Ectodermal cell (in vitro differentiated cells): ENCODE data around the gene ABTB2.

Experiments
- H3K27ac ChIP-seq: 2 replicates; pipeline ENCODE4 v1.7.0; 2013; ENCODE audit warnings: mild to moderate bottlenecking, low read depth, low read length; ENCODE audit not compliant: insufficient read depth, poor library complexity, severe bottlenecking
- H3K27me3 ChIP-seq: 2 replicates; pipeline ENCODE4 v1.7.0; 2013; ENCODE audit warnings: mild to moderate bottlenecking, low read length; ENCODE audit not compliant: insufficient read depth, control insufficient read depth, poor library complexity, severe bottlenecking
- H3K36me3 ChIP-seq: one replicate; pipeline ENCODE4 v1.7.0; 2013; ENCODE audit warnings: low read length; ENCODE audit not compliant: control insufficient read depth, insufficient read depth
- H3K4me1 ChIP-seq: one replicate; pipeline ENCODE4 v1.7.0; 2013; ENCODE audit warnings: low read length; ENCODE audit not compliant: control insufficient read depth, insufficient read depth
- H3K4me3 ChIP-seq: 2 replicates; pipeline ENCODE4 v1.7.0; 2013; ENCODE audit warnings: low read depth, low read length, control low read depth; ENCODE audit not compliant: insufficient read depth
- H3K9me3 ChIP-seq: 2 replicates; pipeline ENCODE4 v1.7.0; 2013; ENCODE audit warnings: mild to moderate bottlenecking, low read length, moderate library complexity; ENCODE audit not compliant: control insufficient read depth
- WGBS, 2 experiments: methylation state at CpG; one replicate each; pipeline ENCODE4 v1.1.7; 2013; ENCODE audit warnings: missing lambda C conversion rate in 2 of 2; 5-methylcytosine and 5-hydroxymethylcytosine counted together

The ABTB2 gene

DNA sequence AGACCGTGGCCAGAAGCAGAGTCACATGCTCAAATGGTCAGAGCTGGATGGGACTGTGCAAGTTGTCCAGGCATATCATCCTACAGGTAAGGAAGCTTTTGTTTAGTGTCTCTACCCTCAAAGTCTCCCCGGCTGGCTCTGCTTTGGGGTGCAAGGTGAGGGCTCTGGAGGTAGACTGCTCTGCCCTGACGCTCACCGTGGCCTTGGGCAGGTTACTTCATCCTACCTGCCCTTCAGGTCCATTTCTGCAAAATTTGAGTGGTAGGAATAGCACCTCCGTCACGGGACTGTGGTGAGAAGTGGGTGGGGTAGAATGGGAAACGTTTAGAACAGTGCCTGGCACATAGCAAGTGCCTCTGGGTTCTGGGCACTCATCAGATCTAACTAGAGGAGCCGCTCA is 210.2 kb downstream of the ABTB2 start:
- Histone ChIP-seq H3K9me3 (no peaks in the 10 kb centered on the region), H3K4me3 (no peak overlapping the region), H3K36me3 (peaks cover 32% of the 10 kb centered on the region), H3K27me3 (no peaks in the 10 kb centered on the region), H3K4me1 (no peaks in the 10 kb centered on the region), H3K27ac (no peak overlapping the region)
- WGBS, 2 experiments, result 94 to 96% methylated on average over 8 of the region's 8 CpGs

DNA sequence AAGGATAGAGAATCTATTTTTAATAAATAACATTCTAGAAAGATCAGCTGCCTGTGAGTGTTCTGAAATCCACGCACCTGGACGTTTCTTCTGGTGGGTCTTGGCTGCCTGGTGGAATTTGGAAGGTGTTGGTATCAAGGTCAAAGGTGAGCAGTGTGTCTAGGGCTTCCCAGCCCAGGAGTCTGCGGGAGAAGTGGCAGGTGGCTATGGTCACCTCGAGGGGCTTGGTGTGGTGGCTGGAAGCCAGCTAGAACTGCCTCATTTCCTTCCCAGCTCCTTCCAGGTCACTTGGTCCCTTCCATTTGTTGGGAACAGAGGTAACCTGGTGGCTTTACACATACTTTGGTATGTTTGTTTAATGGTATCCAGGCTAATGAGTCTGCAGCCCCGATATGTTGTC is 210.9 kb downstream of the ABTB2 start:
- Histone ChIP-seq H3K27ac (no peak overlapping the region), H3K4me3 (no peak overlapping the region), H3K27me3 (no peaks in the 10 kb centered on the region), H3K36me3 (peaks cover 38% of the 10 kb centered on the region), H3K9me3 (no peaks in the 10 kb centered on the region), H3K4me1 (no peaks in the 10 kb centered on the region)
- WGBS, 2 experiments, result 89 to 95% methylated on average over 5 of the region's 5 CpGs

DNA sequence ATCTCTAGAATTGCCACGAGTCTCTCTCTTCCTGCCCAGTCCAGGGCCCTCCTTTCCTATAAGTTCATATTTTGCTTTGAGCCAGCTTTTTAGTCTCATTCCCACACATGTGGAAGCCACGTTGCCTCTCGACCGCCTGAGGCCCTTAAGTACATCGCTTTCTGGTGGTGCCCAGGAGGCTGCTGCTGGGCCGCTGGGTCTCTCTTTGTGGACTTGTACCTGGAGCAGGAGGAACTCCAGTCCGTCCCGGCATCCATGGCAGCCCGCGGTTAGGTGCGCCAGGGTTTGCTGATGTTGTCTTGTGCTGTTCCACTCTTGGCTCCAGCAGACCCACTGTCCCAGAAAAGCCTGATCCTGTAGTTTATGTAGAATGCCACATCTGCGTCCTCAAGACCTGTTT is 211.4 kb downstream of the ABTB2 start:
- no peaks in the 10 kb centered on the region for H3K9me3 ChIP-seq
- H3K36me3 ChIP-seq, result peaks cover 41% of the 10 kb centered on the region
- H3K4me3 ChIP-seq, result no peak overlapping the region
- no peaks in the 10 kb centered on the region for H3K4me1 ChIP-seq
- 95 to 96% methylated on average over 12 of the region's 12 CpGs for WGBS, 2 experiments
- H3K27me3 ChIP-seq, result no peaks in the 10 kb centered on the region
- no peak overlapping the region for H3K27ac ChIP-seq

DNA sequence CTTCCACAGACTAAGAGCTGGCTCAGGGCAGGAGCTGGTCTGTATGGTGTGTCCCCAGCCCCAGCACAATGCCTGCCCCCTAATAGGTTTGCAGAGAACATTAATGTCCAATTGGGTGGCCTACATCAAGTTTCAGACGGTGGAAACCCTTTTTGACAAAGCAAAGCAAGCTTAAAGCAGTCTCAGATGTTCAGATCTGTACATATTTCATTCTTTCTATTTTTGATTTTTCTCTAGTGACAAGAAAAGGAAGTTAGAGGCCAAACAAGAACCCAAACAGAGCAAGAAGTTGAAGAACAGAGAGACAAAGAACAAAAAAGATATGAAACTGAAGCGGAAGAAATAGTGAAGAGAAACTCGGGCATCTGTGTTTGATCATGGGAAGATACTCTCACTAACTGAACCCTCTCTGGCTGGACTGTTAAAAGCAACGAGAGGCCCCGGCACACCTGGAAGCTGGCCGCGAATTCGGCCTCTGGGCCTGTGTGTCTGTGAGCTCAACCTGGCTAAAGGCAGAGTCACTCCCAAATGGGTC is 211.9 kb downstream of the ABTB2 start:
- 95% methylated on average over 8 of the region's 8 CpGs for WGBS, 2 experiments
- peaks cover 46% of the 10 kb centered on the region for H3K36me3 ChIP-seq

DNA sequence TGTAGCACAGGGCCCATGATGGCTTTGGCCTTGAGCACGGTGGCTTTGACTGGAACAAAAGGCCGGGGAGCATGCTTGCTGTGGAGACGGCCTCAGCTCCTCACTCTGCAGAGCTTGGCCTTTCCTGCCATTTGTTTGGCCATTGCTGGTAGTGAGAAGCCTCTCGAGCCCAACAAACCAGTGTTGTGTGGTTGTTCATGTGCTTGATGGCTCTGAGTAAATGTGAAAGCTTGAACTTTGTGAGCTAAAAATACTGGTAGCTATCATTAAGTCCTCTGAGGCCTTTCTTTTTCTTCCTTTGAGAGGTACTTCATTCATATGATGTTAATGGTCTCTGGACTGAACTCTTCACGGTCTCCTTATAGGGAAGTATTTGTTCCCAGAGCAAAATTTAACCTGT is 212.7 kb downstream of the ABTB2 start:
- no peak overlapping the region for H3K4me3 ChIP-seq
- H3K27ac ChIP-seq, result no peak overlapping the region
- H3K9me3 ChIP-seq, result no peaks in the 10 kb centered on the region
- no peaks in the 10 kb centered on the region for H3K27me3 ChIP-seq
- 95 to 96% methylated on average over 5 of the region's 5 CpGs for WGBS, 2 experiments
- H3K36me3 ChIP-seq, result peaks cover 54% of the 10 kb centered on the region
- H3K4me1 ChIP-seq, result no peaks in the 10 kb centered on the region

More for the DNA sequence above, 211.9 kb downstream of the ABTB2 start:
- no peaks in the 10 kb centered on the region for H3K9me3 ChIP-seq
- no peaks in the 10 kb centered on the region for H3K4me1 ChIP-seq
- H3K27me3 ChIP-seq, result no peaks in the 10 kb centered on the region
- H3K4me3 ChIP-seq, result no peak overlapping the region
- no peak overlapping the region for H3K27ac ChIP-seq

DNA sequence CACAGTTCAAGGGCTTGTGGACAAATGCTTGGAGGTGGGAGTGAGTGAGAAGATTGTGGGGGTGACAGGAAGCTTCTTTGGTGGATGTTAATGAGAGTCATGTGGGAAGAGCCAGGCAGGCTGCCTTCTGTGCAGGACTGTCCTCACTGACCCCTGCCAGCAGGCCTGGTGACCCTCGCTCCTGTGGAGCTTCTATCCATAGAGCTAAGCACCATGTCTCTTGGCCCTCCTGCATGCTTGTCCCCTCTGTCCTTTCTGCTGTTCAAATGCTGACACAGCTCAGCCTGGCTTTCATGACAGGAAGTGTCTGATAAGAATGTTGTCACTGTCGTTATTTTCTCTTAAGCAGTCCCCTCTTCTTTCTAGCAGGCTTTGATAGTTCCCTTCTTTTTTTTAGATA is 214.8 kb downstream of the ABTB2 start:
- 95% methylated on average over 2 of the region's 2 CpGs for WGBS, 2 experiments
- peaks cover 68% of the 10 kb centered on the region for H3K36me3 ChIP-seq
- H3K4me1 ChIP-seq, result no peaks in the 10 kb centered on the region
- H3K4me3 ChIP-seq, result no peak overlapping the region
- H3K27ac ChIP-seq, result no peak overlapping the region
- H3K27me3 ChIP-seq, result no peaks in the 10 kb centered on the region
- H3K9me3 ChIP-seq, result no peaks in the 10 kb centered on the region

DNA sequence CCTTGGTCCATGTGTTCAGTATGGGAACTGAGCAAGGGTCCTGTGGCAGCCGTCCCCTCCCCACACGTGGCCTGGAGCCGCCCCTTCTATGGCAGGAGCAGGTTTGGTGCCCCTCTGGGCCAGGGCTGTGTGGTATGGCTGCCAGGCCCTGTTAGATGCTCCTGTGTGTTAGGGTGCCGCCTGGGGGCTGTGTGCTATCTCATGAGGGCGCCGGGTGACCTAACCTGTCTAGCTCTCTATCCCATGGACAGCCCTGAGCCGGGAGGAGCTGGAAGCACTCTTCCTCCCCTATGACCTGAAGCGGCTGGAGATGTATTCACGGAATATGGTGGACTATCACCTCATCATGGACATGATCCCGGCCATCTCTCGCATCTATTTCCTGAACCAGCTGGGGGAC is 217.7 kb downstream of the ABTB2 start:
- Histone ChIP-seq H3K4me3 (no peak overlapping the region), H3K9me3 (no peaks in the 10 kb centered on the region), H3K27ac (no peak overlapping the region), H3K4me1 (no peaks in the 10 kb centered on the region), H3K36me3 (peaks cover 69% of the 10 kb centered on the region), H3K27me3 (no peaks in the 10 kb centered on the region)
- 95 to 96% methylated on average over 11 of the region's 11 CpGs for WGBS, 2 experiments

DNA sequence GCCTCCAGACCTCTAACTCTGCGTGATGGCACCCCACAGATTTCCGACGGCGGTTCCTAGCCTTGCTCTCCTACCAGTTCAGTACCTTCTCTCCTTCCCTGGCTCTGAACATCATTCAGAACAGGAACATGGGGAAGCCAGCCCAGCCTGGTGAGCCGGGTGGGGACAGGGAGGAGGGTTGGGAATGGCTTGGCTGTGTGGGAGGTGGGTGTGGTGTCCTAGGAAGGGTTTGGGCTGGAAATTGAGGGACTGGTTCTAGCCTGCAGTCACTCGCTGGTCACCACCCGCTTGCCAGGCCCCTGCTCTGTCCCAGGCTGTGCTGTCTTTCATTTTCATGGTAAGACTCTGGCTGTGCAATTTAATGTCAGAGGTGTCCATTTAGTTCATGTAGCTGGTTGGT is 218.5 kb downstream of the ABTB2 start:
- Histone ChIP-seq H3K27me3 (no peaks in the 10 kb centered on the region), H3K36me3 (peaks cover 62% of the 10 kb centered on the region), H3K4me1 (no peaks in the 10 kb centered on the region), H3K27ac (no peak overlapping the region), H3K4me3 (no peak overlapping the region), H3K9me3 (no peaks in the 10 kb centered on the region)
- 95 to 96% methylated on average over 7 of the region's 7 CpGs for WGBS, 2 experiments

DNA sequence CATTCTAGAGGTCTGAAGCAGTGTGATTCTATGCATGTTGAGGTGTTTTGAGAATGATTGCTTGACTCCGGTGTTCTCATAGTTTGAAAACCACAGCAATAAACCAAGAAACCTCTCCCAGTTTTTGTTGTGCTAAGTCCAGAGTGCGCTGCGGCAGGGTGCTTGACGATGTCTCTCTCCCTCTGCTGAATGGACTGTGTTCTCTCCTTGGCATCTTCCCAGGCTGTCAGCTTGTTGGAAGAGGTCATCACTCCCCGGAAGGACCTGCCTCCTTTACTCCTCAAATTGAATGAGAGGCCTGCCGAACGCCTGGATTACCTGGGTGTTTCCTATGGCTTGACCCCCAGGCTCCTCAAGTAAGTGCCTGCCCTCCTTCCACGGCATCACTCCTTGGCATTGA is 221.4 kb downstream of the ABTB2 start:
- Histone ChIP-seq H3K4me3 (no peak overlapping the region), H3K27ac (no peak overlapping the region), H3K9me3 (no peaks in the 10 kb centered on the region), H3K4me1 (no peaks in the 10 kb centered on the region), H3K36me3 (peaks cover 44% of the 10 kb centered on the region), H3K27me3 (no peaks in the 10 kb centered on the region)
- WGBS, 2 experiments, result 93 to 96% methylated on average over 8 of the region's 8 CpGs

DNA sequence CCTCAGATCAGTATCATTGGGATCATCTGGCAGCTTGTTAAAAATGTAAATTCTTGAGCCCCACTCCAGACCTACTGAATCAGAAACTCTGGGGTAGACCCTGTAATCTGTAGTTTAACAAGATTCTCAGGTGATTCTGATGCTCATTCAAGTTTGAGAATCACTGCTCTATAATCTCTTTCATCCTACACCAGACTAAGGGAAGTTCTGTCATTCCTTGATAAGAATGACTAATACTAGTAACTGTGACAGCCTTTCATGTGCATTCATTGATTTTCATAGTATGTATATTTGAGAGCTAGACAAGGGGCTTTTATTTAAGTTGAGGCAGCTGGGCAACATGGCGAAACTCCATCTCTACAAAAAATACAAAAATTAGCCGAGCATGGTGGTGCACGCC is 222.4 kb downstream of the ABTB2 start:
- Histone ChIP-seq H3K4me3 (no peak overlapping the region), H3K36me3 (peaks cover 35% of the 10 kb centered on the region), H3K9me3 (no peaks in the 10 kb centered on the region), H3K4me1 (no peaks in the 10 kb centered on the region), H3K27ac (no peak overlapping the region), H3K27me3 (no peaks in the 10 kb centered on the region)
- WGBS, 2 experiments, result 92 to 99% methylated on average over 3 of the region's 3 CpGs

DNA sequence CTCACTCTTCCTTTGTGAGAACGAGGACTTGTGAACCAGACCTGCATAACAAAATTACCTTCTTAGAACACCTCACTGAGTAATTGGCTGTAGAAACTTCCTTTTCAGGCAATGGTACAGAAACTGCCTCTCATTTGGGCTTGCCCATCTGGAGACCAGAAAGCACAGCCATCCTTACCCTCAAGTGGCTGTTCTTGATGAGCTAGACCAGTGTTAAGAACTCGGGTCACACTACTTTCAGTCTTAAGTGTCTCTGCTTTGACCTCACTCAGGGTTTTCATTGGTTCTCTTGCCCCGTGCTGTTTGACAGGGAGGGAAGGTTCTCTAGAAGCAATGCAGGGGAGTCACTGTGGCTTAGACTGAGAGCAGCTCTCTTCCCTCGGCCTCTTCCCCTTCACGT is 223.0 kb downstream of the ABTB2 start:
- peaks cover 30% of the 10 kb centered on the region for H3K36me3 ChIP-seq
- H3K4me1 ChIP-seq, result no peaks in the 10 kb centered on the region
- H3K4me3 ChIP-seq, result no peak overlapping the region
- no peak overlapping the region for H3K27ac ChIP-seq
- no peaks in the 10 kb centered on the region for H3K9me3 ChIP-seq
- no peaks in the 10 kb centered on the region for H3K27me3 ChIP-seq
- WGBS, 2 experiments, result 92 to 95% methylated on average over 5 of the region's 5 CpGs
